H1 (cell line): Measurements from ENCODE around the gene SEMA6D. TPM values are rescaled to one million over a fixed set of nuclear protein-coding genes. Genes with fewer than 3 reads are reported as not detected.
A peak's percentile ranks its signal among the peaks of the same experiment; 100 is the strongest.

ENCODE experiments used
- CTCF ChIA-PET: fragments of 300-600 bp; sonication (Branson Sonifier 250); formaldehyde crosslinking; loops from one replicate; lab custom pipeline; 2021; ENCODE audit not compliant: partially characterized antibody; lab: Charles Lee
- POLR2A ChIA-PET: fragments of 300-600 bp; sonication (Branson Sonifier 250); formaldehyde crosslinking; loops from one replicate; lab custom pipeline; 2021; ENCODE audit warnings: inconsistent platforms; ENCODE audit not compliant: partially characterized antibody; lab: Charles Lee
- DNase-seq, 2 experiments: peaks; one replicate each; pipeline versions ENCODE4 v3.0.0 to v3.0.0-alpha.2; 2010 to 2022; ENCODE audit warnings: low spot score in 2 of 2, low read depth in 1 of 2, mixed read lengths in 1 of 2
- FAIRE-seq: peaks from 2 replicates; lab custom pipeline; 2011; peaks lifted over from hg19 to GRCh38; lab: Jason Lieb, UNC
- H2AFZ ChIP-seq: 2 replicates; pipeline ENCODE4 v1.8.1; 2012; ENCODE audit warnings: low read length, inconsistent platforms
- H2AK5ac ChIP-seq: 2 replicates; pipeline ENCODE4 v1.6.1; 2013; ENCODE audit warnings: low read depth, low read length
- H2BK120ac ChIP-seq: replicated peaks from 2 replicates; pipeline ENCODE3; 2013; ENCODE audit warnings: low read depth, low read length, inconsistent platforms
- H2BK12ac ChIP-seq: 2 replicates; pipeline ENCODE4 v1.6.1; 2013; ENCODE audit warnings: low read depth, low read length
- H2BK15ac ChIP-seq: 2 replicates; pipeline ENCODE4 v1.6.1; 2013; ENCODE audit warnings: low read length
- H2BK20ac ChIP-seq: 2 replicates; pipeline ENCODE4 v1.6.1; 2013; ENCODE audit warnings: low read length
- H2BK5ac ChIP-seq: 2 replicates; pipeline ENCODE4 v1.6.1; 2013; ENCODE audit warnings: low read depth, low read length
- H3K14ac ChIP-seq: 2 replicates; pipeline ENCODE4 v1.6.1; 2013; ENCODE audit warnings: inconsistent platforms; ENCODE audit not compliant: insufficient read length
- H3K18ac ChIP-seq: 2 replicates; pipeline ENCODE4 v1.6.1; 2013; ENCODE audit warnings: low read length; ENCODE audit errors: extremely low read depth
- H3K23ac ChIP-seq: 2 replicates; pipeline ENCODE4 v1.6.1; 2013; ENCODE audit warnings: inconsistent platforms; ENCODE audit not compliant: insufficient read length
- H3K23me2 ChIP-seq: 2 replicates; pipeline ENCODE4 v1.6.1; 2013; ENCODE audit warnings: low read depth, low read length
- H3K27ac ChIP-seq: 2 replicates; pipeline ENCODE4 v1.6.1; 2011; ENCODE audit warnings: low read depth, low read length, inconsistent platforms
- H3K27me3 ChIP-seq, 4 experiments: replicated peaks in 1 of 4; 1 replicate in 1 of 4; 2 replicates in 3 of 4; pipeline versions ENCODE4 v1.6.1 to v1.8.1; 2011 to 2013; ENCODE audit warnings: low read length in 3 of 4, mild to moderate bottlenecking in 3 of 4, inconsistent platforms in 2 of 4, mixed read lengths in 2 of 4, moderate library complexity in 1 of 4; ENCODE audit not compliant: control insufficient read depth in 3 of 4, insufficient read depth in 3 of 4; ENCODE audit errors: extremely low read depth in 1 of 4
- H3K36me3 ChIP-seq, 4 experiments: 2 replicates each; pipeline versions ENCODE4 v1.6.1 to v1.8.1; 2011 to 2013; ENCODE audit warnings: mild to moderate bottlenecking in 4 of 4, low read length in 3 of 4, moderate library complexity in 2 of 4, control low read depth in 1 of 4, inconsistent platforms in 1 of 4; ENCODE audit not compliant: insufficient read depth in 4 of 4, control insufficient read depth in 2 of 4
- H3K4ac ChIP-seq: replicated peaks from 2 replicates; pipeline ENCODE3; 2013; ENCODE audit warnings: low read length, low read depth, mixed read lengths, inconsistent platforms; ENCODE audit not compliant: insufficient read length
- H3K4me1 ChIP-seq, 4 experiments: replicated peaks in 1 of 4; 1 replicate in 1 of 4; 2 replicates in 3 of 4; pipeline versions ENCODE4 v1.6.1 to v1.8.1; 2011 to 2013; ENCODE audit warnings: low read length in 3 of 4, inconsistent platforms in 2 of 4, mixed read lengths in 1 of 4; ENCODE audit not compliant: insufficient read depth in 4 of 4, control insufficient read depth in 3 of 4
- H3K4me2 ChIP-seq, 2 experiments: 2 replicates each; pipeline versions ENCODE4 v1.6.1 to v1.8.1; 2011 to 2013; ENCODE audit warnings: low read depth in 2 of 2, low read length in 2 of 2, control low read depth in 1 of 2, inconsistent platforms in 1 of 2, mild to moderate bottlenecking in 1 of 2; ENCODE audit not compliant: insufficient read depth in 1 of 2
- H3K4me3 ChIP-seq, 4 experiments: fragments of 200-600, 300-600 bp in 1 of 4; sonication (generic), shearing (Covaris generic), sonication (Bioruptor Twin) in 1 of 4; 2 replicates each; pipeline versions ENCODE4 v1.5.1 to v1.8.1; 2011 to 2016; ENCODE audit warnings: low read length in 4 of 4, low read depth in 3 of 4, control low read depth in 2 of 4, inconsistent platforms in 2 of 4, mild to moderate bottlenecking in 2 of 4, mixed read lengths in 1 of 4, moderate library complexity in 1 of 4; ENCODE audit not compliant: insufficient read depth in 2 of 4; ENCODE audit errors: extremely low read depth in 1 of 4
- H3K56ac ChIP-seq: replicated peaks from 2 replicates; pipeline ENCODE3; 2013; ENCODE audit warnings: low read depth, mild to moderate bottlenecking, mixed read lengths, low read length, inconsistent platforms; ENCODE audit not compliant: insufficient read length
- H3K79me1 ChIP-seq: 2 replicates; pipeline ENCODE4 v1.6.1; 2013; ENCODE audit warnings: low read depth, low read length, control low read depth
- H3K79me2 ChIP-seq, 2 experiments: 2 replicates each; pipeline versions ENCODE4 v1.6.1 to v1.8.1; 2012 to 2013; ENCODE audit warnings: low read length in 2 of 2, mild to moderate bottlenecking in 2 of 2, inconsistent platforms in 1 of 2; ENCODE audit not compliant: insufficient read depth in 2 of 2, control insufficient read depth in 1 of 2
- H3K9ac ChIP-seq, 4 experiments: replicated peaks in 1 of 4; 1 replicate in 1 of 4; 2 replicates in 3 of 4; pipeline versions ENCODE4 v1.6.1 to v1.8.1; 2011 to 2013; ENCODE audit warnings: low read depth in 3 of 4, low read length in 3 of 4, control low read depth in 2 of 4, mild to moderate bottlenecking in 2 of 4, moderate library complexity in 2 of 4, inconsistent platforms in 1 of 4; ENCODE audit errors: extremely low read depth in 1 of 4
- H3K9me3 ChIP-seq, 2 experiments: 2 replicates each; pipeline versions ENCODE4 v1.6.1 to v1.8.1; 2012 to 2013; ENCODE audit warnings: mild to moderate bottlenecking in 2 of 2, moderate library complexity in 2 of 2, control low read depth in 1 of 2, inconsistent platforms in 1 of 2, low read depth in 1 of 2, low read length in 1 of 2, mixed read lengths in 1 of 2; ENCODE audit not compliant: insufficient read depth in 2 of 2
- H4K20me1 ChIP-seq, 2 experiments: replicated peaks in 1 of 2; 2 replicates each; pipeline versions ENCODE3 to v1.8.1; 2011 to 2013; ENCODE audit warnings: inconsistent platforms in 2 of 2, low read length in 2 of 2, mild to moderate bottlenecking in 1 of 2; ENCODE audit not compliant: insufficient read depth in 2 of 2, control insufficient read depth in 1 of 2
- H4K5ac ChIP-seq: 2 replicates; pipeline ENCODE4 v1.6.1; 2013; ENCODE audit warnings: low read length, low read depth, mixed read lengths, inconsistent platforms; ENCODE audit not compliant: insufficient read length
- H4K8ac ChIP-seq: 2 replicates; pipeline ENCODE4 v1.8.0; 2013; ENCODE audit warnings: mild to moderate bottlenecking, moderate library complexity, low read length, inconsistent platforms; ENCODE audit not compliant: insufficient read depth; ENCODE audit errors: extremely low read depth
- H4K91ac ChIP-seq: replicated peaks from 2 replicates; pipeline ENCODE3; 2013; ENCODE audit warnings: low read length, mixed read lengths, inconsistent platforms; ENCODE audit not compliant: insufficient read length
- CHD2 ChIP-seq: IDR thresholded peaks from 2 replicates; pipeline ENCODE4 v1.6.1; 2012; ENCODE audit warnings: low read length, improper control_type of control experiment
- POU5F1 ChIP-seq: IDR thresholded peaks from 2 replicates; pipeline ENCODE4 v1.6.1; 2011; ENCODE audit warnings: low read depth, mild to moderate bottlenecking, low read length, moderate library complexity
- WGBS, 2 experiments: shearing (Covaris generic) in 1 of 2; methylation state at CpG; one replicate each; pipeline versions ENCODE4 v1.1.6 to v1.1.7; 2013 to 2015; ENCODE audit warnings: low lambda C conversion rate in 2 of 2, mixed read lengths in 2 of 2, inconsistent platforms in 1 of 2, low coverage in 1 of 2, missing lambda C conversion rate in 1 of 2; ENCODE audit not compliant: insufficient replicate concordance in 2 of 2, insufficient coverage in 1 of 2, insufficient read length in 1 of 2; ENCODE audit errors: extremely low coverage in 1 of 2, missing lambda C conversion rate in 1 of 2; 5-methylcytosine and 5-hydroxymethylcytosine counted together
- polyA plus RNA-seq, 7 experiments: library from polyadenylated mRNA; depleted of rRNA in 3 of 7; stranded (reverse) in 5 of 7; unstranded in 2 of 7; fragments of >200 nt in 5 of 7; fragments of 200-250 nt in 2 of 7; gene quantifications; 1 replicate in 5 of 7; 2 replicates in 1 of 7; 4 replicates in 1 of 7; pipeline versions ENCODE4 v1.2.1 to v1.2.3, GENCODE V29; 2011 to 2013; ENCODE audit warnings: missing spikeins in 2 of 7, mixed read lengths in 2 of 7
- total RNA-seq: library from RNA; stranded (reverse); fragmentation: NEBNext Ultra II Directional; extraction: Animal tissue kit (Norgen Biotek cat#: 25700); gene quantifications from 2 replicates; pipeline ENCODE4 v1.2.1, GENCODE V29; 2021

The SEMA6D gene
- total and polyA plus RNA-seq, 2 of the 8 experiments (the other 6 are each of a cell fraction or from before 2014, with no cell fraction given) = 2.2 to 3.8 TPM

DNA sequence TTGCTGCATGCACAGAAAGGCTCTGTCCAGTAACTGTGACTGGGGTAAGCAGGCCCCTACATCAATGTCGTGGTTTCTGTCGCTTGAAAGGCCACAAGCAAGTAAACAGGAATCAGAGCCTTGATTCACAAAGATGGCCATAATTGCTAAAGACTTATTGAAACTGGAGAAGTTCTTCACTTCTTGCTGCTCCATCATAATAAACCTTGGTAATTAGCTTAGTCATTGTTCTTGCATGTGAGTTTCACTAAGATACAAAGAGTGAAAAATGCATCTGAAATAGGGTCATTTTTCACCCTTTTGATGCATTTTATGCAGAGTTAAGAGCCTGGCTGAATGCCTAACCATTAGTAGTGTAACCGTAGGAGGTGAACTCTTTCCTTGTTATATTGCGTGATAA, 3.2 kb downstream of the SEMA6D start:
- H3K79me2 ChIP-seq = no peaks in the 10 kb centered on the region
- no peaks in the 10 kb centered on the region for H3K79me1 ChIP-seq
- H2AFZ ChIP-seq = no peak overlapping the region
- H4K8ac ChIP-seq = no peak overlapping the region
- no peak for DNase-seq
- no peak overlapping the region; a peak in 1 of 4 replicates for H3K4me2 ChIP-seq
- H2BK120ac ChIP-seq = no peak overlapping the region
- no peak overlapping the region for H2BK12ac ChIP-seq
- H3K27ac ChIP-seq = no peak overlapping the region
- no peak for TF ChIP-seq POU5F1
- no peak for TF ChIP-seq CHD2
- TF ChIP-seq, all 59 proteins: peak for 0
- peaks cover 0 to 23% (median 17%) of the 10 kb centered on the region in 4 experiments; a peak in 6 of 7 replicates for H3K27me3 ChIP-seq
- H4K20me1 ChIP-seq = no peaks in the 10 kb centered on the region
- FAIRE-seq = no peak
- peak overlapping the region in 2 of 4 experiments; percentile 3 to 8; a peak in 1 of 8 replicates for H3K4me3 ChIP-seq
- H3K9ac ChIP-seq = no peak overlapping the region
- no peak overlapping the region for H4K5ac ChIP-seq
- no peak overlapping the region for H2AK5ac ChIP-seq
- no peak overlapping the region for H3K18ac ChIP-seq
- no peak overlapping the region for H2BK20ac ChIP-seq
- H3K36me3 ChIP-seq = no peaks in the 10 kb centered on the region
- no peak overlapping the region for H2BK15ac ChIP-seq
- 73% methylated on average over 4 of the region's 4 CpGs; no CpG with 5 or more reads in 1 of the 2 experiments for WGBS, 2 experiments
- ChIA-PET POLR2A (no interaction called here), CTCF (interaction anchor here (0.6 to 2.0 kb wide), 3 partner anchors 9 to 169 kb away, joined by 3 to 5 read pairs (median 4); no protein-coding TSS in a partner anchor)
- H3K23me2 ChIP-seq = peaks cover 11% of the 10 kb centered on the region; the same call in 1 of the 2 replicates
- no peak overlapping the region for H3K14ac ChIP-seq
- H3K56ac ChIP-seq = no peak overlapping the region
- H3K23ac ChIP-seq = no peak overlapping the region
- peaks cover 1 to 7% (median 4%) of the 10 kb centered on the region in 4 experiments; a peak in 3 of 7 replicates for H3K4me1 ChIP-seq
- no peaks in the 10 kb centered on the region for H3K9me3 ChIP-seq
- no peak overlapping the region for H3K4ac ChIP-seq
- H2BK5ac ChIP-seq = no peak overlapping the region
- no peak overlapping the region for H4K91ac ChIP-seq
